ENCODE measurements around the gene ME3. TPM values are rescaled to one million over a fixed set of nuclear protein-coding genes. Genes with fewer than 3 reads are reported as not detected.

ME3 gene
- total and polyA plus RNA-seq, 11 donors, result 11.3 to 51.5 (median 31.3) TPM

- Histone ChIP-seq H3K4me1 (peaks cover 0 to 10% (median 0%) of the 10 kb centered on the region in 12 donors), H3K27me3 (no peaks in the 10 kb centered on the region), H3K36me3 (no peaks in the 10 kb centered on the region), H3K27ac (no peak overlapping the region), H3K9me3 (no peaks in the 10 kb centered on the region), H3K4me3 (no peak overlapping the region)
- TF ChIP-seq POLR2A (IDR thresholded peaks at IDR 0.05), result no peak
- TF ChIP-seq CTCF (IDR thresholded peaks at IDR 0.05), result no peak
- DNase-seq (no peak), ATAC-seq (no peak)
- 90 to 98% (median 96%) methylated on average over 3 of the region's 3 CpGs for WGBS, 4 donors
- intact Hi-C loops (cut with DNase I), result no loop called here
Observed at GRCh38 chr11:86398106-86398505, 274.3 kb downstream of the ME3 start.

GRCh38 chr11:86397351-86397750 lies 275.1 kb downstream of the ME3 start:
- Histone ChIP-seq H3K4me3 (no peak overlapping the region), H3K9me3 (no peaks in the 10 kb centered on the region), H3K4me1 (peaks cover 0 to 10% (median 0%) of the 10 kb centered on the region in 12 donors), H3K36me3 (no peaks in the 10 kb centered on the region), H3K27ac (no peak overlapping the region), H3K27me3 (no peaks in the 10 kb centered on the region)
- DNase-seq, result no peak
- TF ChIP-seq POLR2A (IDR thresholded peaks at IDR 0.05) (no peak), CTCF (IDR thresholded peaks at IDR 0.05) (no peak)
- intact Hi-C loops (cut with DNase I), result no loop called here
- no peak for ATAC-seq

- Histone ChIP-seq H3K4me3 (no peak overlapping the region), H3K4me1 (peaks cover 0 to 10% (median 0%) of the 10 kb centered on the region in 12 donors), H3K27me3 (no peaks in the 10 kb centered on the region), H3K9me3 (no peaks in the 10 kb centered on the region), H3K27ac (no peak overlapping the region), H3K36me3 (no peaks in the 10 kb centered on the region)
- intact Hi-C loops (cut with DNase I), result no loop called here
- WGBS, 4 donors, result 93 to 98% (median 97%) methylated on average over 2 of the region's 2 CpGs
- TF ChIP-seq CTCF (IDR thresholded peaks at IDR 0.05) (no peak), POLR2A (IDR thresholded peaks at IDR 0.05) (no peak)
- ATAC-seq (no peak), DNase-seq (no peak)
Observed at GRCh38 chr11:86396396-86396795, 276.0 kb downstream of the ME3 start.

- WGBS, 4 donors, result 53 to 63% (median 56%) methylated on average over 6 of the region's 6 CpGs
- TF ChIP-seq POLR2A (IDR thresholded peaks at IDR 0.05) (no peak), CTCF (IDR thresholded peaks at IDR 0.05) (no peak)
- ATAC-seq (peak in 3 of 4 donors; percentile 53 to 67 (median 60)), DNase-seq (peak in 2 of 5 donors; percentile 10 to 36)
- no peak overlapping the region for H3K27ac ChIP-seq
- H3K9me3 ChIP-seq, result no peaks in the 10 kb centered on the region
- no peaks in the 10 kb centered on the region for H3K36me3 ChIP-seq
- no peaks in the 10 kb centered on the region for H3K27me3 ChIP-seq
- intact Hi-C loops (cut with DNase I), result no loop called here
- peaks cover 0 to 10% (median 0%) of the 10 kb centered on the region in 12 donors for H3K4me1 ChIP-seq
- H3K4me3 ChIP-seq, result no peak overlapping the region
Observed at GRCh38 chr11:86395061-86395551, 277.3 kb downstream of the ME3 start.

Other genes starting within 250 kb of the ME3 start
- gene PRSS23, start 127.9 kb upstream of the ME3 start, total RNA-seq, result 10 to 100 TPM in 7 of 9 donors, 1 to 10 TPM in 2; 5.9 to 36.8 (median 18.3) TPM
- 10 to 100 TPM in 1 of 2 donors, 1 to 10 TPM in 1; 3.0 to 15.9 TPM for gene PRSS23, start 127.9 kb upstream of the ME3 start, polyA plus RNA-seq